DOHH2 (cell line): ENCODE data around the gene LDLRAD2.

Experiments used
- CTCF ChIP-seq: fragments of 200-600 bp; sonication (generic); IDR thresholded peaks from one replicate; pipeline ENCODE4 v1.5.1; 2014; ENCODE audit warnings: antibody characterized with exemption, mild to moderate bottlenecking, low read depth, low read length; ENCODE audit not compliant: poor library complexity, severe bottlenecking
- EZH2phosphoT487 ChIP-seq: fragments of 200-600 bp; sonication (generic); IDR thresholded peaks from 2 replicates; pipeline ENCODE4 v1.6.1; 2017; ENCODE audit warnings: borderline replicate concordance, mild to moderate bottlenecking, antibody characterized with exemption, low read length, moderate library complexity, mixed read lengths

- no peak for TF ChIP-seq CTCF
- TF ChIP-seq EZH2phosphoT487 = no peak
These were observed 46.0 kb downstream of the LDLRAD2 start for GRCh38 chr1:21857840-21858670.
